Stimulated activated CD8-positive, alpha-beta memory T cell treated with anti-CD3 and anti-CD28 coated beads, Interleukin-4, amount 100 ng/mL, for 24 hours (primary cell): ENCODE data around the gene CLEC16A.

Experiments
- DNase-seq: peaks from one replicate; pipeline ENCODE4 v3.0.0-alpha.2; 2020; ENCODE audit warnings: low read depth

The CLEC16A gene

GRCh38 chr16:11045441-11045840 lies 101.1 kb downstream of the CLEC16A start:
- no peak for DNase-seq

DNA sequence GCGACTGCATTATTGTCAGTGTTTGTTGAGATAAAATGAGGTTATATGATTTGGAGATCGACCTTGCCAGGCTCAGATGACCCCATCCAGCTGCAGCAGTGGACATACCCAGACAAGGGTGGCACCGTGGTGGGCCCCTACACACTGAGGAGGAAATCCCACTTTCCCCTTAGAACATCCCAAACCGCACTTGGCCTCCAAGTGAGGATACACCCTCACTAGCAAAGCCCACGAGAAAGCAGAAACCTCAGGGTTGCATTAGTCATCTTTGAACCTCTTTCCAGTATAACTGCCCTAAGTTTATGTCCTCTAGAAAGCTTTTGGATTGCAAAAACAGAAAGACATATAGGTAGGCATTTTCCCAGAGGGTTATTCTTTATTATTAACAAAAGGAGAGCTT lies 101.5 kb downstream of the CLEC16A start:
- no peak for DNase-seq

GRCh38 chr16:11046382-11046931 lies 102.1 kb downstream of the CLEC16A start:
- no peak for DNase-seq

DNA sequence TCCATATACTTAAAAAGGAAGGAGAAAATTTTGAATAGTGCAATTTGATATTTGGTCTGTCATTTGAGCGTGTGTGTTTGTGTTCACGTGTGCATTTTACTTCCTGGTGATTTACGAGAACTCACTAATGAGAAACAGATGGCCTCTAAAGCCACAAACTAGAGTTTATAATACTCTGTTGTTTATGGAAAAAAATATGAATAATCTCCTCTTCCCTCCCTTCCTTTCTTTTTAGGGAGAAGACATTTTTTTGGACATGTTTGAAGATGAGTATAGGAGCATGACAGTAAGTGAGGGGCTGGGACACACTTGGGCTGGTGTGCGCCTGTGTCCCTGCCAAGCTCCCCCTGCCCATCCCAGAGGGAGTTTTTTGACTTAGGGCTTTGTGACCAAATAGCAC lies 102.7 kb downstream of the CLEC16A start:
- no peak for DNase-seq

GRCh38 chr16:11047939-11048800 lies 103.8 kb downstream of the CLEC16A start:
- no peak for DNase-seq

DNA sequence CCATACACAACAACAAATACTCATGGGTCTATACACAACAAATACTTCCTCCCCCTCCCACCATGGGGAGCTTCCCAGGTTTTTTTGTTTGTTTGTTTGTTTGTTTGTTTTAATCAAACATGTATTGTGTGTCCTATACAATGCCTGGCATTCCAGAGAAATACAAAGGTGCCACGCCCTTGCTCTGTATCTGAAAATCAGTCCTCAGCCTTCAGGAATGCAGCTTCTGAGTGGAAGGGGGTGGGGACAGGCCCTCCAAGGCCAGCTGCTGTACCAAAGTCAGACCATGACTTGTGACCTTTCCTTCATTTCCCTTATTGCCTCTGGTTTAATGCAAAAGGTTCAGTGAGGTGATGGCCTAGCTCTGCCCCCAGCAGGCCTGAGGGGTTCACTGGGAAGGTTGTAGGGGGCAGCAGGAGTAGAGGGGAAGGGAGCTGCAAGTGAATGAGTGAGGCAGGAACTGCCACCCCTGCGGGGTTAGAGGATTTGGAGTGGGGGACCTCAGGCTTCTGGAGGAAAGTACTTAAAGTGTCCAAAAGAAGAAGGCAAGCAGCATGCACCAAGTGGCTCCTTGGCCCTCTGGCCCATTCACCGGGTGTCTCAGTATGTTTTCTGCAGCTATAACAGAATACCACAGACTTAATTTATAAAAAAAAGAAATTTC lies 105.2 kb downstream of the CLEC16A start:
- DNase-seq, result no peak

GRCh38 chr16:11050536-11050935 lies 106.2 kb downstream of the CLEC16A start:
- no peak for DNase-seq

DNA sequence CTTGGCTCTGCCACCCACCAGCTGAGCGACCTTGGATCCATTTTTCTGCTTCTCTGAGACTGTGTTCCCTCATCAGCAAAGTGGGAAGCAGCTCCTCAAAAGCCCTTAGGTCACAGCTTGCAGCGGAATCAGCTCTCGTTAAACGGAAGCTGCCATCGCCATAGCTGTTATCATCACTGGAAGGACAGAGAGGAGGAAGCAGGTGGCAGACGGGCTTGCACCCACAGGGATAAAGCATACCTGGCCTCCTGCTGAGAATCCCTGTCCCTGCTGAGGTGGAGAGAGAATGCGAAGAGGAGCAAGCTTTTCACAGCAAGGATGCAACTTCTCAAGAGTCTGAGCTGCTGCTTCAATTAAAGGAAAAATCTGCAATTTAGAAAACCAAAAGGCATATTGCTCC lies 106.6 kb downstream of the CLEC16A start:
- DNase-seq, result no peak

DNA sequence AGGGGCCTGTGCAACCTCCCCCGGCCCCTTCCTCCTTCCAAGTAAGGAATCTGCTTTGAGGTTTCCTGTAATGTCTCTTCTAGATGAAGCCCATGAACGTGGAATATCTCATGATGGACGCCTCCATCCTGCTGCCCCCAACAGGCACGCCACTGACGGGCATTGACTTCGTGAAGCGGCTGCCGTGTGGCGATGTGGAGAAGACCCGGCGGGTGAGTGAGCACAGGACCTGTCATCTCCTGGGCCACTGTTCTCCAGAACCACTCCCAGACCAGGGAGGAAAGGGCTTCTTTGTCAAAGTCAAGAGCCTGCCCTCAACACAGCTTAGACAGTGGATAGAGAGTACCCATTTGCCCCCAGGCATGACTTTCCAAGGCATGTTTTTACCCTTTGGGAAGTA lies 107.1 kb downstream of the CLEC16A start:
- DNase-seq, result no peak

- peak; percentile 64 for DNase-seq
Measured at GRCh38 chr16:11051879-11052808, 107.8 kb downstream of the CLEC16A start.

GRCh38 chr16:11053916-11054460 lies 109.6 kb downstream of the CLEC16A start:
- no peak for DNase-seq

DNA sequence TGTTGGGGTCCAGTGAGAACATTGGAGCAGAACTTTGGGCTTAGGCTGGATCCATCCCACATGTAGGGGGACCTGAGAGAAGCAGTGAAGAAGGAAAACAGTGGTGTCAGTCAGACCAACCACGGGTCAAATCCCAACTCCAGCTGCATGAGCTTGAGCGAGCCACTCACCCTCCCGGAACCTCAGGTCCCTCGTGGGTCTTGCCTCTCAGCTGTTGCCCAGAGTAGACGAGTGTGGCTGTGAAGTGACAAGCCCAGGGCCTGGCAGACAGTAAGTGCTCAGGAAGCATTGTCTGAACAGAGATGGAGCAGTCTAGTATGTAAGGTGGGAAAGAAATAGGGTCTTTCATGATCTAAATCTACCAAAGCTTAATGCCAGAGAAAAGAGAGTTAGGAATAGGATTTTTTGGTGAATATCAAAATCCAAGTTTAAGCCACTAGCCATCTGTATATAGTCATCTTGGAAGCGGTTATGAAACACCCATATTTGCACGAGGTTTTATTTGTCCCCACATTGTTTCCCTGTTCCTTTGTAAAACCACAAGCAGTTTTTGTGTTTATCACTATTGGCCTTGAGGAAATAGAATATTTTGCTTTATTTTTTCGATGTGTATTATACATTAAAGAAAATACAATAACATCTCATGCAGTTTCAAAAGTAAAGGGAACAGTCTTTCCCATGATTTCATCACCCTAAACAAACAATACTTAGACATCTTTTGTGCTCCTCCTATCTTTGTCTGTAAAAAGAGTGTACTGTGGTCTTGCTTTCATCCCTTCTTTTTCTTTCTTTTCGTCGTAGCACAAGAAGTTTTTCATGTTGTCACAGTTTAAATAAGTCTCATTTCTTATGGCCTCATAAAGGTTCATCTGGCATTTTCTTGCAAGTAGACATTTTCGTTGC lies 112.0 kb downstream of the CLEC16A start:
- no peak for DNase-seq

- DNase-seq, result no peak
Measured at GRCh38 chr16:11056993-11057649, 112.8 kb downstream of the CLEC16A start.

DNA sequence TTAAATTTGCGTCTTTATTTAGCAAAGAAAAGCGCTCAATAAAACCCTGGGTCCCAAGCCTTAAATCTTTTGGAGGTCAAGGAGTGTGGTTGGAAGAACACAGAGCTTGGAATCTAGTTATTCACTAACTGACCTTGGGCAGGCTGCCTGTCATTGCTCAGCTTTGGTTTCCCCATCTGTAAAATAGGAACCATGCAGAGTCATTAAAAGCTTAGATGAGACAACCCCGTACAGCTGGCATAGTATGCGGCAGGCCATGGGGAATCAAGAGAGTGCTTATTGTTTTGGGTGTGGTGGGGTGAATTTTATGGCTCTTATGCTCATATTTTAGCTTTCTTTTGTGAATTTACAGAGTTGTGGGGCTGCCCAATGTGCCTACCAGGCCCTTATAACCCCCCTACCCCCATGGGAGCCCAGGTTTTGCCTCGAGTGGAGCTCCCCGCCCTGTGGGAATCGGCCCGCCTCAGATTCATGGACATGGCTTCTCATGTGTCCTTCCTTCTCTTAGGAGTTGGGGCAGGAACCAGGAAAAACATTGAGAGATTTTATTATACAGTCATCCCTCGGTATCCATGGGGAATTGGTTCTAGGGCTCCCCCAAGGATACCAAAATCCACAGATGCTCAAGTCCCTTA lies 113.5 kb downstream of the CLEC16A start:
- DNase-seq, result no peak

DNA sequence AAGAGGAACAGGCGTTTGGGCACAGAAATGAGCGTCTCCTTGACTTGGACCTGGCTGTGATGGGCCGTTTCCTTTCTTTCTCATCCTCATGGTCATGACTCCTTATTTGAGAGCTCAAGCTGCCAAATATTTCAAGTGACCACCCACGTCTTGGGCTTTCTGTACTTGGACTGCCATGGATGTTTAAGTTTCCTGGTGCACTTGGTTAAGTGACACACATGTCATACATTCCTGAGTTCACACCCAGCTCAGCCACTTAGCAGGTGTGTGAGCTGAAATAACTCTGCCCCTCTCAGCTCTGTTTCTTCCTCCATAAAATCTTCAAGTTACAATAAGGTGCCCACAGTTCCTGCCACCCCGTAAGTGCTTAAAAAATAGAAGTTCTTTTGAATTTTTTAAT lies 114.5 kb downstream of the CLEC16A start:
- DNase-seq, result no peak

DNA sequence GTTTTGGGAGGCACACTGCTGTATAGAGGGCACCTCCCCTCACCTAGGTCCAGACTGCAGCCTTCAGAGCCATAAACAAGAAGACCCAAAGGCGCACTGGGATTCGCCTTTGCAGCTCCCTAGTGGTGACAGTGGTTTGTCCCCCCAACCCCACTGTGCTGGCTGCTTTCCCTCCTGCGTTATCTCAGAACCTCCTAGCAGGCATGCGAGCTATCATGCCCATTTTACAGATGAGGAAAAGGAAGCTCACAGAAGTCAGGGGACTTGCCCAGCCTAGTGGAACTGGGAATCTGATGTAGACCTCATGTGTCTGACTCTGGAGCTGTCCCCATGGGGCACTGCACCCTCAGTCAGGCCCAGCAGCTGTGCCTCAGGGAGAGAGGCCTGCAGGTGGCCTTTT lies 115.2 kb downstream of the CLEC16A start:
- DNase-seq, result no peak

DNA sequence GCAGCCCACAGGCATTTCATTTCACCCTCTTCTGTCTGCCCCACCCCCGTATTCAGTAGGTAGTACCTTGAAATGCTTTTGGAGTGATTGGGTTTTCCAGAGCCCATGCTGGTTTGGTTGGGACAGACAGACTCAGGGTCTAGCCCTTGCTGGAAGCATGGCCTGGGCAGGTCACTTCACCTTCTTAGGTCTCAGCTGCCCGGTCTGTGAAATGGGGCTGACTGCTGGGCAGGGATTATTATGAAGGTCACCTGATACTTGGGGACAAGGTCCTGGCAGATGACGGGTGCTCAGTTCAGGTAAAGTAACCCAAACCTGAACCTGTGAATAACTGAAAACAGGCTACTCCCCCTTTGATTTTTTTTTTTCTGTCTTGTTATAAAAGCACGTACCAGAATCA lies 116.0 kb downstream of the CLEC16A start:
- DNase-seq, result no peak

DNA sequence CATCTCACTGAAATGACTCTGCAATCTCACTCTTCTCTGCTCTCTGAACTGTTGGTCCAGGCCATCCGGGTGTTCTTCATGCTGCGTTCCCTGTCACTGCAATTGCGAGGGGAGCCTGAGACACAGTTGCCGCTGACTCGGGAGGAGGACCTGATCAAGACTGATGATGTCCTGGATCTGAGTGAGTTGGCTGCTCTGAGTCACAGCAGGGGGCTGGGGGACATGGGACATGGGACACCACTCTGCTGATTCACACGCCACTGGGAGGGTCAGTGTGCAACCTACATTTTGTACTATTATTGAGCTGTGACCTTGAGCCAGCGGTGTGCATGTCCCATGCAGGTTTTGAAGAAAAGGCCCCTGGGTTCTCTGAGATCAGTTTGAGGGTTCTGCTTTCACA lies 116.5 kb downstream of the CLEC16A start:
- no peak for DNase-seq

DNA sequence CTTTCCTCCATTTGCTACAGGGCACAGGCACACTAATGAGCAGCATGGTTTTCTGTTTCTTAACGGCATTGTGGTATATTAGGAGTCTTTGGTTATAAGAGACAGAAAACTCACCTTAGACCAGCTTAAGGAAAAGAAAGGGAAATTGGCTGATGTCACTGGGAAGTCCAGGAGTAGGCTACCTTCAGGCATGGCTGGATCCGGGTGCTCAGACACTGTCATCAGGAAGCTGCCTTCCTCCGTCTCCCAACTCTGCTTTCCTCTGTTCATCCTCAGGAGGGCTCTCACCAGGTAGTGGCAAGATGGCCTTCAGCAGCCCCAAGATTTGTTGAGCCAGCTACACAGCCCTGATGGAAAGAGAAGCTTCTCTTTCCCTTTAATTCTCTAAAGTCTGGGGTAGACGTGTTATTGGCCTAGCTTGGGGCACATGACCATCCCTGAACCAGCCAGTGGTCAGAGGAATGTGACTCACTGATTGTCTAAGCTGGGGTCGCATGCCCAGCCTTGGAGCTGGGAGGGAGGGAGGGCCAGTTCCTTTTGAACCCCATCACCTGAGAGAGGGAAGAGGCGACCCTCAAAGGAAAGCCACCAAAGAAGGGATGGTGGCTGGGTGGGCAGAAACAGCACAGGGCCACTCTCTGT lies 117.4 kb downstream of the CLEC16A start:
- no peak for DNase-seq
